Epithelial cell of esophagus (primary cell): ENCODE measurements around the gene ADGRD1.

Experiments used
- DNase-seq: peaks from one replicate; pipeline ENCODE4 v3.0.0; 2010; ENCODE audit warnings: low read depth
- H3K4me3 ChIP-seq: 2 replicates; pipeline ENCODE4 v1.5.1; 2011; ENCODE audit warnings: mild to moderate bottlenecking, low read length, control low read depth
- TF ChIP-seq, protein P1 (sequence below): IDR thresholded peaks from 2 replicates; pipeline ENCODE4 v1.5.1; 2011; ENCODE audit warnings: low read depth, mild to moderate bottlenecking, low read length, control low read depth, inconsistent platforms; ENCODE audit not compliant: insufficient read depth; ENCODE audit errors: missing control alignments

The ADGRD1 gene

DNA sequence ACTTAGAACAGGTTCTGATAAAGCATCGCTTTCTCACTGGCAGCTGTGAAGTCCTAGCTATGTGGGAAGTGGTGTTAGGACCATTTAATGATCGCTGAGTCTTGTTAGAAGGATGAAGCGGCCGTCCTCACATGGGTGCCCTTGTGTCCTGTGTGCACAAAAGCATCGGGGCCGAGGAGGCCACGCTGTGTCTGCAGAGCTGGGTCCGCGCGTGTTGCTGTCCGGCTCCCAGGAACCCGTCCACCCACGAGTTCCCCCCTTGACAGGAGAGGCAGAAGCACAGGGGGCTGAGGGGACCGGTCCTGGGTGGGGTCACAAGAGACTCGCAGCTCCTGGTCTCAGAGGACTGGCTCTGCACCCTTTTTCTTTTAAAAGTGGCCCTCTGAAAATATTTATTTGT, 90.4 kb downstream of the ADGRD1 start:
- TF ChIP-seq, protein P1, sequence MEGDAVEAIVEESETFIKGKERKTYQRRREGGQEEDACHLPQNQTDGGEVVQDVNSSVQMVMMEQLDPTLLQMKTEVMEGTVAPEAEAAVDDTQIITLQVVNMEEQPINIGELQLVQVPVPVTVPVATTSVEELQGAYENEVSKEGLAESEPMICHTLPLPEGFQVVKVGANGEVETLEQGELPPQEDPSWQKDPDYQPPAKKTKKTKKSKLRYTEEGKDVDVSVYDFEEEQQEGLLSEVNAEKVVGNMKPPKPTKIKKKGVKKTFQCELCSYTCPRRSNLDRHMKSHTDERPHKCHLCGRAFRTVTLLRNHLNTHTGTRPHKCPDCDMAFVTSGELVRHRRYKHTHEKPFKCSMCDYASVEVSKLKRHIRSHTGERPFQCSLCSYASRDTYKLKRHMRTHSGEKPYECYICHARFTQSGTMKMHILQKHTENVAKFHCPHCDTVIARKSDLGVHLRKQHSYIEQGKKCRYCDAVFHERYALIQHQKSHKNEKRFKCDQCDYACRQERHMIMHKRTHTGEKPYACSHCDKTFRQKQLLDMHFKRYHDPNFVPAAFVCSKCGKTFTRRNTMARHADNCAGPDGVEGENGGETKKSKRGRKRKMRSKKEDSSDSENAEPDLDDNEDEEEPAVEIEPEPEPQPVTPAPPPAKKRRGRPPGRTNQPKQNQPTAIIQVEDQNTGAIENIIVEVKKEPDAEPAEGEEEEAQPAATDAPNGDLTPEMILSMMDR, result no peak
- no peak for DNase-seq
- no peak overlapping the region for H3K4me3 ChIP-seq

DNA sequence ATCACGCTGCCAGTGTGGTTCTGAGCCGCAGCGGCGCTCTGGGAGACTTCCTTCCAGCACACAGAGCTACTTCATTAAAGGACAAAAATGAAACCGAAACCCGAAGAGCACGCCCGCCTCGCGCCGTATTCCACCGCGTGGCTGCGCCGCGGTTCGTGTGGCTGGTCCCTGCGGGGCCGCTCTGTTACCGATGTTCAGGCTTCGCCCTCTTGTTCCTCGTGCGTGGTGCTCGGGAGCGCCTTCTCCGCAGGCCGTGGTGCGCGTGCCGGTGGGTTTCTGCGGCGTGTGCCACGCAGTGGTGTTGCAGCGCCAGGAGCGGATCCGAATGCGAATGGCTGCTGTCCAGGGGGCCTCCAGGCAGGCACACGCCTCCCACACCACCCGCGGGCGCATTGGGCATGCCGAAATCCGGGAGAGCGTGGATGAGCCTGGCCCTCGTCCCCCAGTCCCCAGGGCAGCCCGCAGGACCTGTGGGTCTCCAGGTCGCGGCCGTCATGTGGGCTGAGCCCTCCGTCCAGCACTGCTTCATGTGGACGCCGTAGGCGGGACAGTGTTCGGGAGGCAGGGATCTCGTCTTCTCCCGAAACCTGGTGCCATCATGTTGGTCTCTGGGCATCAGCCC, 91.2 kb downstream of the ADGRD1 start:
- TF ChIP-seq, protein P1, result no peak
- no peak for DNase-seq
- H3K4me3 ChIP-seq, result no peak overlapping the region

DNA sequence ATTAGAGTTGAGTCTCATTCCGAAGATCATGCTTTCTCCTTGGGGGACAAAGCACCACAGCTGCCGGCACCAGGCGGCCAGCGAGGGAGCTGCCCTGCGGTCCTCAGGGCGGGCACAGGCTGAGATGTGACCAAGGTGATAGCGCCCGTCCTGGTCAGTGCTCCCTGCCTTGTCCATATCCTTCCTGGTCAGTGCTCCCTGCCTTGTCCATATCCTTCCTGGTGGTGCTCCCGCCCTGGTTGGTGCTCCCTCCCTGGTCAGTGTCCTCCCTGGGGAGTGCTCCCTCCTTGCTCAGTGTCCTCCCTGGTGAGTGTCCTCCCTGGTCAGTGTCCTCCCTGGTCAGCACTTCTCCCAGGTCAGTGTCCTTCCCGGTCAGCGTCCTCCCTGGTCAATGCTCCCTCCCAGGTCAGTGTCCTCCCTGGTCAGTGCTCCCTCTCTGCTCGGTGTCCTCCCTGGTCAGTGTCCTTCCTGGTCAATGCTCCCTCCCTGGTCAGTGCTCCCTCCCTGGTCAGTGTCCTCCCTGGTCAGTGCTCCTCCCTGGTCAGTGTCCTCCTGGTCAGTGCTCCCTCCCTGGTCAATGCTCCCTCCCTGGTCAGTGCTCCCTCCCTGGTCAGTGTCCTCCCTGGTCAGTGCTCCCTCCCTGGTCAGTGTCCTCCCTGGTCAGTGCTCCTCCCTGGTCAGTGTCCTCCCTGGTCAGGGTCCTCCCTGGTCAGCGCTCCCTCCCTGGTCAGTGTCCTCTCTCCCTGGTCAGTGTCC, 92.2 kb downstream of the ADGRD1 start:
- H3K4me3 ChIP-seq, result no peak overlapping the region
- no peak for DNase-seq
- TF ChIP-seq, protein P1, result no peak

DNA sequence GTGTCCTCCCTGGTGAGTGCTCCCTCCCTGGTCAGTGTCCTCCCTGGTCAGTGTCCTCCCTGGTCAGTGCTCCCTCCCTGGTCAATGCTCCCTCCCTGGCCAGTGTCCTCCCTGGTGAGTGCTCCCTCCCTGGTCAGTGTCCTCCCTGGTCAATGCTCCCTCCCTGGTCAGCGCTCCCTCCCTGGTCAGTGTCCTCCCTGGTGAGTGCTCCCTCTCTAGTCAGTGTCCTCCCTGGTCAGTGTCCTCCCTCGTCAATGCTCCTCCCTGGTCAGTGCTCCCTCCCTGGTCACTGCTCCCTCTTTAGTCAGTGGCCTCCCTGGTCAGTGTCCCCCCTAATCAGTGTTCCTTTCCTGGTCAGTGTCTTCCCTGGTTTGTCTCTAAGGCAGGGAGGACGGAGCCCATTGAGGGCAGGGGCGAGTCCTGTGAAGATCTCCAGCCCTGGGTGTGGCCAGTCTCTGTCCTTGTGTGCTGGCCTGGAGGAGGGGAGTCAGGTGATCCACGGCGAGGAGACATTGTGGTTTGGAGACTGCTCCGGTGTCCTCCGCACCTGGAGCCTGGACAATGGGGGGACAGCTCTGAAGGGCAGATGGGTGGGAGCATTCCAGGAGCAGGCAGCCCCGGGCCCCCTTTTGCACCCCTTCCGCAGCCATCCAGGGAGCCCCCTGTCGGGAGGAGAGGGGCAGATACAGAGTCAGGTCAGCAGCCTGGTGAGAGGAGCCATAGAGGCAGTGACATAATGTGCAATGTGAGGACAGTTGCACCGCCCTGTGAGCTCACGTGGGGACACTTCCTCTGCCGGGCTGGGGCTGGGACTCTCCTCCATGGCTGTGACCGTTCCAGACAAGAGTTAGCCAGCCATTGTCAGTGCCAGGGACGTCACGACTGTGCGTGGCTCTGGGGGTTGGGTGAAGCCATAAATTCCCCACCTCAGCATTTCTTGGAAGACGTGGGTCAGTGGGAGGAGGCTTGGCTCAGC, 93.4 kb downstream of the ADGRD1 start:
- TF ChIP-seq, protein P1, result no peak

DNA sequence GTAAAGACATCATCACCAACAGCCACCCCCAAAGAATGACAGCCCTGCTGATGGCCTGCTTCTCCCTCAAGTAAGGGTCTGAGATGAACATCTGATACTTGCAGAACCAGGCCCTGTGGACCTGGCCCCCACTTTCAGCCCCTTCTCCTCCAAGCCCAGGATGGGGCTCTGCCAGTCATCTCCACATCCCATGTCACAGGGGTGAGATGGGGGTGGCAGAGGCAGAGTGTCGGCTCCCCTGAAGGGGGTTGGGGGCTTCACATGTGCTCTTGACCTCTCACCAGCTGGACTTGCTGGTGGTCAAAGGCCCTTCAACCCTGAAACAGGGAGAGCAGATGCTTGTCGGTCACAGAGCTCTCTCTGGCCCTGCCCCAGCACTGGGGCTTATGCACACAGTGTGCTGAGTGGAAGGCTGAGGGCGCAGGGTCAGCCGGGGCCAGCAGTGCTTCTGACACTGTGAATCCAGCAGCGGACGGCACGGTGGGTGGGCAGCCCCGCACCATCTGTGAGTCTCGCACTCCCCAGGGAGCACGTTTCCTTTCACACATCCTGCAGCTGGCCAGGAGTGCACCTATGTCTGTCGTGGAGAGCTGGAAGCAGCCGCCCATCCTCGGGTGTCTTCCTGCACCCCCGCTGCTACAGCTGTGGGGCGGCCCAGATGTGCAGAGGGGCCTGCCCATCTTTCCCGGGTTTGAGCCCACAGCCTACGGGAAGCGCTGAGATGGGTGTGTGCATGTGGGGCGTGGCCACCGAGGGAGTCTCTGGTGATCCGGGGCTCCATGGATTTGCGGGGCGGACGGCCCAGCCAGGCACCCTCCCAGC, 94.3 kb downstream of the ADGRD1 start:
- no peak overlapping the region for H3K4me3 ChIP-seq
- no peak for DNase-seq
- TF ChIP-seq, protein P1, result no peak

More for the DNA sequence above, 93.4 kb downstream of the ADGRD1 start:
- H3K4me3 ChIP-seq, result no peak overlapping the region
- DNase-seq, result no peak

DNA sequence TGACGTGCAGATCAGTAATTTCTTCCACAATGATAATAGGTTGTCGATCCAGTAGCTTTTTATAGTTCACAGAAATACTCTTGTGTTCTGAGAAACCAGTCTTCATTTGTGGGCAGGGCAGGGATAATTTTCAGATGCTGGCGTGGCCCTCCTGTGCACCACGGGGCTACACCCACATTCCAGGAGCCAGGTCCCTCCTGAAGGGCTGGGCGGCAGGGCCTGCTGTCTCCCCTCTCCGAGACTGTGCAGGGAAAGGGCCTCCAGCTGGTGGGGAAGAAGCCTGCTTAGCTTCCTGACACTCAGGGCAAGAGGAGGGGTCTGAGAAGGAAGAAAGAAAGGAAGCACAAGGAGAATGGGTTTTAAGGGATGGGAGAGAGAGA, 94.9 kb downstream of the ADGRD1 start:
- H3K4me3 ChIP-seq, result no peak overlapping the region
- DNase-seq, result no peak
- TF ChIP-seq, protein P1, result no peak
